GM23338 (cell line): Measurements from ENCODE around the gene GFPT2. TPM values are rescaled to one million over a fixed set of nuclear protein-coding genes. Genes with fewer than 3 reads are reported as not detected.

Experiments used
- ATAC-seq: fragments of 200-7000 bp; cut with Tn5 transposase; 3 replicates; pipeline ENCODE4 v1.9.1; 2020
- DNase-seq: peaks from one replicate; pipeline ENCODE4 v3.0.0-alpha.2; 2015; ENCODE audit warnings: low spot score
- H2AFZ ChIP-seq: fragments of 200-600 bp; sonication (generic); 2 replicates; pipeline ENCODE4 v1.8.0; 2016; ENCODE audit warnings: antibody characterized with exemption, mild to moderate bottlenecking, moderate library complexity
- H3F3A ChIP-seq: fragments of 200-600 bp; sonication (generic); replicated peaks from 2 replicates; pipeline ENCODE4 v1.8.0; 2017; ENCODE audit warnings: antibody characterized with exemption, mixed run types, low read depth
- H3K27ac ChIP-seq: fragments of 200-600 bp; sonication (generic); 2 replicates; pipeline ENCODE4 v1.6.1; 2016; ENCODE audit warnings: low read depth
- H3K27me3 ChIP-seq: fragments of 200-600 bp; sonication (generic); 2 replicates; pipeline ENCODE4 v1.8.0; 2016; ENCODE audit warnings: mild to moderate bottlenecking, mixed run types, moderate library complexity; ENCODE audit not compliant: insufficient read depth
- H3K36me3 ChIP-seq: fragments of 200-600 bp; sonication (generic); 2 replicates; pipeline ENCODE4 v1.8.0; 2016; ENCODE audit warnings: mild to moderate bottlenecking; ENCODE audit not compliant: insufficient read depth
- H3K4me1 ChIP-seq: fragments of 200-600 bp; sonication (generic); 2 replicates; pipeline ENCODE4 v1.8.0; 2016; ENCODE audit warnings: mild to moderate bottlenecking, moderate library complexity; ENCODE audit not compliant: insufficient read depth
- H3K4me2 ChIP-seq: fragments of 200-600 bp; sonication (generic); 2 replicates; pipeline ENCODE4 v1.7.1; 2017; ENCODE audit warnings: mixed run types
- H3K4me3 ChIP-seq: fragments of 200-600 bp; sonication (generic); 2 replicates; pipeline ENCODE4 v1.6.1; 2016; ENCODE audit warnings: mixed run types
- H3K79me2 ChIP-seq: fragments of 200-600 bp; sonication (generic); replicated peaks from 2 replicates; pipeline ENCODE4 v1.8.0; 2017; ENCODE audit warnings: mild to moderate bottlenecking; ENCODE audit not compliant: insufficient read depth
- H3K9me2 ChIP-seq: fragments of 200-600 bp; sonication (generic); 2 replicates; pipeline ENCODE4 v1.8.0; 2017; ENCODE audit not compliant: insufficient read depth
- H4K20me1 ChIP-seq: fragments of 200-600 bp; sonication (generic); replicated peaks from 2 replicates; pipeline ENCODE4 v1.8.0; 2017; ENCODE audit warnings: mild to moderate bottlenecking; ENCODE audit not compliant: insufficient read depth
- H3K27ac Mint-ChIP-seq: 2 replicates; pipeline ENCODE4 v1.8.0; 2020; ENCODE audit warnings: inconsistent platforms, mild to moderate bottlenecking, moderate library complexity, mixed read lengths
- H3K27me3 Mint-ChIP-seq: 3 replicates; pipeline ENCODE4 v1.8.0; 2022; ENCODE audit warnings: low read depth, mild to moderate bottlenecking, moderate library complexity, mixed read lengths, inconsistent platforms; ENCODE audit not compliant: insufficient read depth, poor library complexity
- H3K36me3 Mint-ChIP-seq: 3 replicates; pipeline ENCODE4 v1.8.0; 2021; ENCODE audit warnings: low read depth, mild to moderate bottlenecking, inconsistent platforms, moderate library complexity, mixed read lengths
- H3K4me1 Mint-ChIP-seq: 3 replicates; pipeline ENCODE4 v1.8.0; 2020; ENCODE audit warnings: mild to moderate bottlenecking, inconsistent platforms, mixed read lengths
- H3K4me3 Mint-ChIP-seq: 3 replicates; pipeline ENCODE4 v1.8.0; 2021; ENCODE audit warnings: moderate library complexity, mild to moderate bottlenecking, inconsistent platforms, mixed read lengths
- H3K9me3 Mint-ChIP-seq: 3 replicates; pipeline ENCODE4 v1.8.0; 2020; ENCODE audit warnings: moderate library complexity, mild to moderate bottlenecking, inconsistent platforms, mixed read lengths
- CREB1 ChIP-seq: fragments of 250-450 bp; sonication (Bioruptor Pico); IDR thresholded peaks from 2 replicates; pipeline ENCODE4 v1.5.0; 2020; ENCODE audit warnings: low read depth, mild to moderate bottlenecking, moderate library complexity
- CTCF ChIP-seq, 2 experiments: fragments of 200-600 bp in 1 of 2; sonication (generic) in 1 of 2; conservative IDR thresholded peaks; 2 replicates each; pipeline versions ENCODE4 v1.5.1 to v1.6.1; 2016 to 2017; ENCODE audit warnings: antibody characterized with exemption in 2 of 2, low read depth in 2 of 2, mild to moderate bottlenecking in 2 of 2, moderate library complexity in 1 of 2
- EZH2phosphoT487 ChIP-seq: fragments of 200-600 bp; sonication (generic); IDR thresholded peaks from one replicate; pipeline ENCODE4 v1.8.1; 2018; ENCODE audit warnings: antibody characterized with exemption; ENCODE audit not compliant: unreplicated experiment
- JUNB ChIP-seq: IDR thresholded peaks from one replicate; pipeline ENCODE4 v1.6.1; 2016; ENCODE audit warnings: antibody characterized with exemption; ENCODE audit not compliant: unreplicated experiment
- REST ChIP-seq: IDR thresholded peaks from one replicate; pipeline ENCODE4 v1.6.1; 2018; ENCODE audit warnings: antibody characterized with exemption; ENCODE audit not compliant: unreplicated experiment
- STAT1 ChIP-seq: IDR thresholded peaks from one replicate; pipeline ENCODE4 v1.6.1; 2016; ENCODE audit warnings: antibody characterized with exemption; ENCODE audit not compliant: unreplicated experiment
- ZNF114 ChIP-seq: fragments of 250-450 bp; sonication (Bioruptor Pico); IDR thresholded peaks from 2 replicates; pipeline ENCODE4 v1.5.0; 2020; ENCODE audit warnings: mild to moderate bottlenecking, moderate library complexity
- ZNF331 ChIP-seq: fragments of 250-450 bp; sonication (Bioruptor Pico); IDR thresholded peaks from 2 replicates; pipeline ENCODE4 v1.5.0; 2020; ENCODE audit warnings: low read depth, mild to moderate bottlenecking, moderate library complexity
- ZNF462 ChIP-seq: fragments of 250-450 bp; sonication (Bioruptor Pico); IDR thresholded peaks from 2 replicates; pipeline ENCODE4 v1.5.0; 2020; ENCODE audit warnings: mild to moderate bottlenecking, moderate library complexity
- polyA plus RNA-seq: library from polyadenylated mRNA; unstranded; fragments of >200 nt; fragmentation: Nextera tagmentation; extraction: Ambion mirVana; gene quantifications from 2 replicates; pipeline ENCODE4 v1.2.1, GENCODE V29; 2016
- total RNA-seq: library from RNA; depleted of rRNA; stranded (reverse); fragments of >200 nt; shearing (Covaris generic); gene quantifications from 2 replicates; pipeline ENCODE4 v1.2.3, GENCODE V29; 2014

The GFPT2 gene
- total and polyA plus RNA-seq, 2 experiments from 2014 or later = 82.6 to 120 TPM

- Histone ChIP-seq H3K36me3 (no peaks in the 10 kb centered on the region), H3K9me2 (no peaks in the 10 kb centered on the region), H4K20me1 (no peaks in the 10 kb centered on the region), H3K4me3 (no peak overlapping the region), H3K27me3 (no peaks in the 10 kb centered on the region), H3K79me2 (no peaks in the 10 kb centered on the region), H3K4me2 (no peak overlapping the region), H3F3A (0 out of 2 replicates have a peak, but pooled peaks cover 3% of the 10 kb centered on the region), H2AFZ (no peak overlapping the region), H3K27ac (no peak overlapping the region), H3K4me1 (no peaks in the 10 kb centered on the region)
- H3K27me3 Mint-ChIP-seq = peaks cover 6% of the 10 kb centered on the region
- DNase-seq = no peak
- no peak overlapping the region for H3K4me3 Mint-ChIP-seq
- H3K36me3 Mint-ChIP-seq = no peaks in the 10 kb centered on the region
- H3K9me3 Mint-ChIP-seq = peaks cover 3% of the 10 kb centered on the region; the same call in 1 of the 3 replicates
- H3K27ac Mint-ChIP-seq = no peak overlapping the region
- peaks cover 13% of the 10 kb centered on the region for H3K4me1 Mint-ChIP-seq
- ATAC-seq = no peak
- TF ChIP-seq ZNF462 (CRISPR knock-in tag) (no peak), ZNF331 (CRISPR knock-in tag) (no peak), CREB1 (CRISPR knock-in tag) (no peak), ZNF114 (CRISPR knock-in tag) (no peak)
Measured at GRCh38 chr5:180387798-180388197, 34.7 kb upstream of the GFPT2 start.

GRCh38 chr5:180382926-180383325, 29.8 kb upstream of the GFPT2 start:
- DNase-seq (no peak), ATAC-seq (no peak)
- Mint-ChIP-seq H3K4me3 (no peak overlapping the region), H3K9me3 (peaks cover 3% of the 10 kb centered on the region; the same call in 1 of the 3 replicates), H3K27me3 (peaks cover 9% of the 10 kb centered on the region), H3K27ac (no peak overlapping the region), H3K4me1 (peaks cover 13% of the 10 kb centered on the region), H3K36me3 (no peaks in the 10 kb centered on the region; the same call in 2 of the 3 replicates)
- no peak overlapping the region for H3K27ac ChIP-seq
- no peaks in the 10 kb centered on the region for H3K79me2 ChIP-seq
- no peaks in the 10 kb centered on the region for H3K27me3 ChIP-seq
- H2AFZ ChIP-seq = no peak overlapping the region
- no peaks in the 10 kb centered on the region for H3K9me2 ChIP-seq
- H3K36me3 ChIP-seq = no peaks in the 10 kb centered on the region
- no peaks in the 10 kb centered on the region for H3F3A ChIP-seq
- no peaks in the 10 kb centered on the region for H3K4me1 ChIP-seq
- no peaks in the 10 kb centered on the region for H4K20me1 ChIP-seq
- no peak overlapping the region for H3K4me2 ChIP-seq
- H3K4me3 ChIP-seq = no peak overlapping the region
- TF ChIP-seq CTCF (conservative IDR thresholded peaks at IDR 0.05; ENCODE audit: low read depth in 2 of 2) (no peak), REST (no peak), ZNF331 (CRISPR knock-in tag) (no peak), EZH2phosphoT487 (no peak), STAT1 (no peak), JUNB (no peak)
